H1 (cell line): ENCODE results near the gene NAGA. TPM values are rescaled to one million over a fixed set of nuclear protein-coding genes. Genes with fewer than 3 reads are reported as not detected.

Experiments used
- CTCF ChIA-PET: fragments of 300-600 bp; sonication (Branson Sonifier 250); formaldehyde crosslinking; loops from one replicate; lab custom pipeline; 2021; ENCODE audit not compliant: partially characterized antibody; lab: Charles Lee
- POLR2A ChIA-PET: fragments of 300-600 bp; sonication (Branson Sonifier 250); formaldehyde crosslinking; loops from one replicate; lab custom pipeline; 2021; ENCODE audit warnings: inconsistent platforms; ENCODE audit not compliant: partially characterized antibody; lab: Charles Lee
- DNase-seq, 2 experiments: peaks; one replicate each; pipeline versions ENCODE4 v3.0.0 to v3.0.0-alpha.2; 2010 to 2022; ENCODE audit warnings: low spot score in 2 of 2, low read depth in 1 of 2, mixed read lengths in 1 of 2
- FAIRE-seq: peaks from 2 replicates; lab custom pipeline; 2011; peaks lifted over from hg19 to GRCh38; lab: Jason Lieb, UNC
- H2AFZ ChIP-seq: 2 replicates; pipeline ENCODE4 v1.8.1; 2012; ENCODE audit warnings: low read length, inconsistent platforms
- H2AK5ac ChIP-seq: 2 replicates; pipeline ENCODE4 v1.6.1; 2013; ENCODE audit warnings: low read depth, low read length
- H2BK120ac ChIP-seq: replicated peaks from 2 replicates; pipeline ENCODE3; 2013; ENCODE audit warnings: low read depth, low read length, inconsistent platforms
- H2BK12ac ChIP-seq: 2 replicates; pipeline ENCODE4 v1.6.1; 2013; ENCODE audit warnings: low read depth, low read length
- H2BK15ac ChIP-seq: 2 replicates; pipeline ENCODE4 v1.6.1; 2013; ENCODE audit warnings: low read length
- H2BK20ac ChIP-seq: 2 replicates; pipeline ENCODE4 v1.6.1; 2013; ENCODE audit warnings: low read length
- H2BK5ac ChIP-seq: 2 replicates; pipeline ENCODE4 v1.6.1; 2013; ENCODE audit warnings: low read depth, low read length
- H3K14ac ChIP-seq: 2 replicates; pipeline ENCODE4 v1.6.1; 2013; ENCODE audit warnings: inconsistent platforms; ENCODE audit not compliant: insufficient read length
- H3K18ac ChIP-seq: 2 replicates; pipeline ENCODE4 v1.6.1; 2013; ENCODE audit warnings: low read length; ENCODE audit errors: extremely low read depth
- H3K23ac ChIP-seq: 2 replicates; pipeline ENCODE4 v1.6.1; 2013; ENCODE audit warnings: inconsistent platforms; ENCODE audit not compliant: insufficient read length
- H3K23me2 ChIP-seq: 2 replicates; pipeline ENCODE4 v1.6.1; 2013; ENCODE audit warnings: low read depth, low read length
- H3K27ac ChIP-seq: 2 replicates; pipeline ENCODE4 v1.6.1; 2011; ENCODE audit warnings: low read depth, low read length, inconsistent platforms
- H3K27me3 ChIP-seq, 4 experiments: replicated peaks in 1 of 4; 1 replicate in 1 of 4; 2 replicates in 3 of 4; pipeline versions ENCODE4 v1.6.1 to v1.8.1; 2011 to 2013; ENCODE audit warnings: low read length in 3 of 4, mild to moderate bottlenecking in 3 of 4, inconsistent platforms in 2 of 4, mixed read lengths in 2 of 4, moderate library complexity in 1 of 4; ENCODE audit not compliant: control insufficient read depth in 3 of 4, insufficient read depth in 3 of 4; ENCODE audit errors: extremely low read depth in 1 of 4
- H3K36me3 ChIP-seq, 4 experiments: 2 replicates each; pipeline versions ENCODE4 v1.6.1 to v1.8.1; 2011 to 2013; ENCODE audit warnings: mild to moderate bottlenecking in 4 of 4, low read length in 3 of 4, moderate library complexity in 2 of 4, control low read depth in 1 of 4, inconsistent platforms in 1 of 4; ENCODE audit not compliant: insufficient read depth in 4 of 4, control insufficient read depth in 2 of 4
- H3K4ac ChIP-seq: replicated peaks from 2 replicates; pipeline ENCODE3; 2013; ENCODE audit warnings: low read length, low read depth, mixed read lengths, inconsistent platforms; ENCODE audit not compliant: insufficient read length
- H3K4me1 ChIP-seq, 4 experiments: replicated peaks in 1 of 4; 1 replicate in 1 of 4; 2 replicates in 3 of 4; pipeline versions ENCODE4 v1.6.1 to v1.8.1; 2011 to 2013; ENCODE audit warnings: low read length in 3 of 4, inconsistent platforms in 2 of 4, mixed read lengths in 1 of 4; ENCODE audit not compliant: insufficient read depth in 4 of 4, control insufficient read depth in 3 of 4
- H3K4me2 ChIP-seq, 2 experiments: 2 replicates each; pipeline versions ENCODE4 v1.6.1 to v1.8.1; 2011 to 2013; ENCODE audit warnings: low read depth in 2 of 2, low read length in 2 of 2, control low read depth in 1 of 2, inconsistent platforms in 1 of 2, mild to moderate bottlenecking in 1 of 2; ENCODE audit not compliant: insufficient read depth in 1 of 2
- H3K4me3 ChIP-seq, 4 experiments: fragments of 200-600, 300-600 bp in 1 of 4; sonication (generic), shearing (Covaris generic), sonication (Bioruptor Twin) in 1 of 4; 2 replicates each; pipeline versions ENCODE4 v1.5.1 to v1.8.1; 2011 to 2016; ENCODE audit warnings: low read length in 4 of 4, low read depth in 3 of 4, control low read depth in 2 of 4, inconsistent platforms in 2 of 4, mild to moderate bottlenecking in 2 of 4, mixed read lengths in 1 of 4, moderate library complexity in 1 of 4; ENCODE audit not compliant: insufficient read depth in 2 of 4; ENCODE audit errors: extremely low read depth in 1 of 4
- H3K56ac ChIP-seq: replicated peaks from 2 replicates; pipeline ENCODE3; 2013; ENCODE audit warnings: low read depth, mild to moderate bottlenecking, mixed read lengths, low read length, inconsistent platforms; ENCODE audit not compliant: insufficient read length
- H3K79me1 ChIP-seq: 2 replicates; pipeline ENCODE4 v1.6.1; 2013; ENCODE audit warnings: low read depth, low read length, control low read depth
- H3K79me2 ChIP-seq, 2 experiments: 2 replicates each; pipeline versions ENCODE4 v1.6.1 to v1.8.1; 2012 to 2013; ENCODE audit warnings: low read length in 2 of 2, mild to moderate bottlenecking in 2 of 2, inconsistent platforms in 1 of 2; ENCODE audit not compliant: insufficient read depth in 2 of 2, control insufficient read depth in 1 of 2
- H3K9ac ChIP-seq, 4 experiments: replicated peaks in 1 of 4; 1 replicate in 1 of 4; 2 replicates in 3 of 4; pipeline versions ENCODE4 v1.6.1 to v1.8.1; 2011 to 2013; ENCODE audit warnings: low read depth in 3 of 4, low read length in 3 of 4, control low read depth in 2 of 4, mild to moderate bottlenecking in 2 of 4, moderate library complexity in 2 of 4, inconsistent platforms in 1 of 4; ENCODE audit errors: extremely low read depth in 1 of 4
- H3K9me3 ChIP-seq, 2 experiments: 2 replicates each; pipeline versions ENCODE4 v1.6.1 to v1.8.1; 2012 to 2013; ENCODE audit warnings: mild to moderate bottlenecking in 2 of 2, moderate library complexity in 2 of 2, control low read depth in 1 of 2, inconsistent platforms in 1 of 2, low read depth in 1 of 2, low read length in 1 of 2, mixed read lengths in 1 of 2; ENCODE audit not compliant: insufficient read depth in 2 of 2
- H4K20me1 ChIP-seq, 2 experiments: replicated peaks in 1 of 2; 2 replicates each; pipeline versions ENCODE3 to v1.8.1; 2011 to 2013; ENCODE audit warnings: inconsistent platforms in 2 of 2, low read length in 2 of 2, mild to moderate bottlenecking in 1 of 2; ENCODE audit not compliant: insufficient read depth in 2 of 2, control insufficient read depth in 1 of 2
- H4K5ac ChIP-seq: 2 replicates; pipeline ENCODE4 v1.6.1; 2013; ENCODE audit warnings: low read length, low read depth, mixed read lengths, inconsistent platforms; ENCODE audit not compliant: insufficient read length
- H4K8ac ChIP-seq: 2 replicates; pipeline ENCODE4 v1.8.0; 2013; ENCODE audit warnings: mild to moderate bottlenecking, moderate library complexity, low read length, inconsistent platforms; ENCODE audit not compliant: insufficient read depth; ENCODE audit errors: extremely low read depth
- H4K91ac ChIP-seq: replicated peaks from 2 replicates; pipeline ENCODE3; 2013; ENCODE audit warnings: low read length, mixed read lengths, inconsistent platforms; ENCODE audit not compliant: insufficient read length
- FOSL1 ChIP-seq: IDR thresholded peaks from 2 replicates; pipeline ENCODE4 v1.6.1; 2011; ENCODE audit warnings: mild to moderate bottlenecking, low read depth, low read length, moderate library complexity; ENCODE audit not compliant: insufficient read depth
- HDAC2 ChIP-seq, 2 experiments: fragments of 300-600 bp in 1 of 2; sonication (generic) in 1 of 2; IDR thresholded peaks; 2 replicates each; pipeline ENCODE4 v1.6.1; 2011 to 2012; ENCODE audit warnings: low read depth in 2 of 2, low read length in 2 of 2, mild to moderate bottlenecking in 2 of 2, moderate library complexity in 2 of 2, borderline replicate concordance in 1 of 2, inconsistent platforms in 1 of 2
- KDM1A ChIP-seq: fragments of 200-600, 300-600 bp; sonication (generic); IDR thresholded peaks from 2 replicates; pipeline ENCODE4 v1.7.1; 2016; ENCODE audit warnings: mild to moderate bottlenecking, low read length, borderline replicate concordance
- NANOG ChIP-seq: IDR thresholded peaks from 2 replicates; pipeline ENCODE4 v1.6.1; 2011; ENCODE audit warnings: low read length, low read depth, mild to moderate bottlenecking, inconsistent platforms; ENCODE audit not compliant: insufficient read depth, poor library complexity, severe bottlenecking
- POLR2A ChIP-seq, 2 experiments: IDR thresholded peaks; 1 replicate in 1 of 2; 2 replicates in 1 of 2; pipeline ENCODE4 v1.6.1; 2011; ENCODE audit warnings: low read depth in 2 of 2, low read length in 2 of 2, mild to moderate bottlenecking in 2 of 2; ENCODE audit errors: control extremely low read depth in 1 of 2
- RBBP5 ChIP-seq: IDR thresholded peaks from 2 replicates; pipeline ENCODE4 v1.7.1; 2012; ENCODE audit warnings: low read depth, mild to moderate bottlenecking, inconsistent platforms, low read length, moderate library complexity, borderline replicate concordance
- RFX5 ChIP-seq: IDR thresholded peaks from 2 replicates; pipeline ENCODE4 v1.6.1; 2011; ENCODE audit warnings: low read depth, low read length, improper control_type of control experiment, borderline replicate concordance
- SIN3A ChIP-seq, 2 experiments: IDR thresholded peaks in 1 of 2; conservative IDR thresholded peaks in 1 of 2; 2 replicates each; pipeline ENCODE4 v1.6.1; 2011 to 2012; ENCODE audit warnings: low read length in 2 of 2, improper control_type of control experiment in 1 of 2, low read depth in 1 of 2, mild to moderate bottlenecking in 1 of 2
- TAF7 ChIP-seq: optimal IDR thresholded peaks from 2 replicates; pipeline ENCODE3; 2011; ENCODE audit warnings: low read depth, mild to moderate bottlenecking, inconsistent platforms, low read length, moderate library complexity, borderline replicate concordance
- TBP ChIP-seq: IDR thresholded peaks from 2 replicates; pipeline ENCODE4 v1.6.1; 2011; ENCODE audit warnings: low read depth, low read length, improper control_type of control experiment
- WGBS, 2 experiments: shearing (Covaris generic) in 1 of 2; methylation state at CpG; one replicate each; pipeline versions ENCODE4 v1.1.6 to v1.1.7; 2013 to 2015; ENCODE audit warnings: low lambda C conversion rate in 2 of 2, mixed read lengths in 2 of 2, inconsistent platforms in 1 of 2, low coverage in 1 of 2, missing lambda C conversion rate in 1 of 2; ENCODE audit not compliant: insufficient replicate concordance in 2 of 2, insufficient coverage in 1 of 2, insufficient read length in 1 of 2; ENCODE audit errors: extremely low coverage in 1 of 2, missing lambda C conversion rate in 1 of 2; 5-methylcytosine and 5-hydroxymethylcytosine counted together
- polyA plus RNA-seq, 7 experiments: library from polyadenylated mRNA; depleted of rRNA in 3 of 7; stranded (reverse) in 5 of 7; unstranded in 2 of 7; fragments of >200 nt in 5 of 7; fragments of 200-250 nt in 2 of 7; gene quantifications; 1 replicate in 5 of 7; 2 replicates in 1 of 7; 4 replicates in 1 of 7; pipeline versions ENCODE4 v1.2.1 to v1.2.3, GENCODE V29; 2011 to 2013; ENCODE audit warnings: missing spikeins in 2 of 7, mixed read lengths in 2 of 7
- total RNA-seq: library from RNA; stranded (reverse); fragmentation: NEBNext Ultra II Directional; extraction: Animal tissue kit (Norgen Biotek cat#: 25700); gene quantifications from 2 replicates; pipeline ENCODE4 v1.2.1, GENCODE V29; 2021

Gene NAGA
- total and polyA plus RNA-seq, 2 of the 8 experiments (the other 6 are each of a cell fraction or from before 2014, with no cell fraction given) = 14.8 to 30.7 TPM

DNA sequence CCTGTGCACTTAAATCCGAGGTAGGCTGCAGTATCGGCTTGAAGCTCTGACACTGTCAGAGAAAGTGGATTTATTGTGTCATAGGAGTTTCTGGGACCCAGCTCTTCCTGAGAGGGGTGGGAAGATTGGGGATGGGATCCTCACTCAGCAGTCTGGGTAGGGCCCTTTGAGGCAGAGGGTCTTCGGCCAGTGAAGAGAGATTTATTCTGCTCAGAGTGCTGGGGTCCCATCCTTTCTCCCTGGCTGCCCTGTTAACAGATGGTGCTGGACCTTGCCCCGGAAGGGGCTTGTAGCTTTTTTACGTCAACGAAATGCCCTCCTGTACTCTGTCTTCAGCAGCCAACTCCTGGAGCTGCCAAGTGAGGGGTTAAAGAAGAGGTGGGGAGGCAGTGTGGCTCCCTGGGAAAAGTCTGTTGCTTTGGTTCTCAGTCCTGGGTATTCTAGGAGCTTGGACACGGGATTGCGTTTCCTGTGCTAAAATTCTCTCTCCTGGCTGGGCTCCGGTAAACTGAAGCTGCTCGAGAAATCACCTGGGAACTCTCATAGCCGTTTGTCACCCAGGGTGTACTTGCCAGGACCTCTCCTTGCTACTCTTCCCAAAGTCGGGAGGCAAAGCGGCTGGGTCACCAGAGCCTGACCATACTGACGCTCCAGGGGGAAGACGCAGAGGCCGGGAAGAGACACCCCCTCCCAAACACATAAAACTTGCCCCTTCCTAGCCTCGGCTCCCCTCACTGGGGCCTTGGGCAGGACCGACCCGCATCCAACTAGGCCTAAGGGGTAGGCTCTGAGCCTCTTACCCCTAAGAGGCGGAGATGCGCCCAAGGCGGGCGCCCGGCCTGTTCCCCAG, 8.1 kb upstream of the NAGA start:
- Histone ChIP-seq H3K36me3 (peaks cover under 1 to 7% (median 2%) of the 10 kb centered on the region in 4 experiments; a peak in 2 of 8 replicates), H2BK15ac (no peak overlapping the region), H2BK5ac (no peak overlapping the region), H3K18ac (0 out of 2 replicates have a peak overlapping the region, but pooled peaks have one; percentile 1), H2AFZ (no peak overlapping the region), H3K4me1 (peaks cover 2 to 7% (median 5%) of the 10 kb centered on the region in 4 experiments), H4K91ac (no peak overlapping the region), H3K4ac (no peak overlapping the region), H3K27ac (peak overlapping the region; percentile 90; the same call in 1 of the 2 replicates), H3K9ac (peak overlapping the region in 3 of 4 experiments; percentile 91 to 96 (median 92); a peak in 6 of 7 replicates), H4K20me1 (no peaks in the 10 kb centered on the region), H2AK5ac (no peak overlapping the region), H3K4me3 (peak overlapping the region; percentile 65 to 87 (median 78)), H3K4me2 (peak overlapping the region; percentile 82 to 86), H2BK20ac (no peak overlapping the region), H3K56ac (no peak overlapping the region), H2BK12ac (no peak overlapping the region), H2BK120ac (no peak overlapping the region), H4K5ac (peak overlapping the region; percentile 30), H3K9me3 (no peaks in the 10 kb centered on the region), H3K23me2 (peaks cover 2% of the 10 kb centered on the region), H3K27me3 (peaks cover 0 to 4% (median 2%) of the 10 kb centered on the region in 4 experiments; a peak in 2 of 7 replicates), H3K14ac (no peak overlapping the region), H4K8ac (peak overlapping the region; percentile 90), H3K79me1 (peaks cover 3% of the 10 kb centered on the region; the same call in 1 of the 2 replicates), H3K79me2 (peaks cover 0 to 9% of the 10 kb centered on the region in 2 experiments; a peak in 2 of 4 replicates), H3K23ac (no peak overlapping the region)
- CTCF ChIA-PET = interaction anchor here (0.6 to 2.2 kb wide), 7 partner anchors 9 to 128 kb away, joined by 3 to 10 read pairs (median 3); partner anchors contain the start of gene NDUFA6
- DNase-seq (no peak), FAIRE-seq (no peak)
- POLR2A ChIA-PET = interaction anchor here (0.7 to 8.9 kb wide), 7 partner anchors 8 to 132 kb away, joined by 3 to 94 read pairs (median 3); partner anchors contain the start of genes NAGA and NDUFA6
- WGBS, 2 experiments = 66% methylated on average over 24 of the region's 24 CpGs; no CpG with 5 or more reads in 1 of the 2 experiments
- no peak for TF ChIP-seq RBBP5
- no peak for TF ChIP-seq TAF7
- no peak for TF ChIP-seq SIN3A (conservative IDR thresholded peaks at IDR 0.05 in 1 of 2, IDR thresholded peaks at IDR 0.05 in 1 of 2; ENCODE audit: low read depth in 1 of 2, low read length in 2 of 2)
- no peak for TF ChIP-seq FOSL1
- no peak for TF ChIP-seq POLR2A (IDR thresholded peaks at IDR 0.05; ENCODE audit: control extremely low read depth in 1 of 2, low read depth in 2 of 2, low read length in 2 of 2)
- no peak for TF ChIP-seq TBP
- no peak for TF ChIP-seq KDM1A
- TF ChIP-seq NANOG = no peak
- TF ChIP-seq HDAC2 (IDR thresholded peaks at IDR 0.05; ENCODE audit: borderline replicate concordance in 1 of 2, low read depth in 2 of 2, low read length in 2 of 2) = no peak
- no peak for TF ChIP-seq RFX5
